ENCODE measurements around the gene EXOC3L2.
A peak's percentile ranks its signal among the peaks of the same experiment; 100 is the strongest.

EXOC3L2 gene

DNA sequence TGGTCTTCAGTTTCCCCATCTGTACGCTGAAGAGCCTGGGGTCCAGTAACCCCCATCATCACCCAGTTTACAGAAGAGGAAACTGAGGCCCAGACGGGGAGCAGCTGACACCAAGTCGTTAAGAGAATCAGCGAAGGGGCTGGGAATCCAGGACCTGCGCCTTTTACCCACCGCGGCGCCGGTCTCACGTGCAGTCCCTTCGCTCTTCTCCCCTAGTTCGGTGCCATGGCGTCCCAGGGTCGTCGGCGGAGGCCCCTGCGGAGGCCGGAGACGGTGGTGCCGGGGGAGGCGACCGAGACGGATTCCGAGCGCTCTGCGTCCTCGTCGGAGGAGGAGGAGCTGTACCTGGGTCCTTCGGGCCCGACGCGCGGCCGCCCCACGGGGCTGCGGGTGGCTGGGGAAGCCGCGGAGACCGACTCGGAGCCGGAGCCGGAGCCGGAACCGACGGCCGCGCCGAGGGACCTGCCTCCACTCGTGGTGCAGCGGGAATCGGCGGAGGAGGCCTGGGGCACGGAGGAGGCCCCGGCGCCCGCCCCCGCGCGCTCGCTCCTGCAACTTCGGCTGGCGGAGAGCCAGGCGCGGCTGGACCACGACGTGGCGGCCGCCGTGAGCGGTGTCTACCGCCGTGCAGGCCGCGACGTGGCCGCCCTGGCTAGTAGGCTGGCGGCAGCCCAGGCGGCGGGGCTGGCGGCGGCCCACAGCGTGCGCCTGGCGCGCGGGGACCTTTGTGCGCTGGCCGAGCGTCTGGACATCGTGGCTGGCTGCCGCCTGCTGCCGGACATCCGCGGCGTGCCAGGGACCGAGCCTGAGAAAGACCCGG lies 65.9 kb downstream of the EXOC3L2 start:
- H3K4me3 ChIP-seq (ENCODE audit: low read depth, low read length) = peak overlapping the region; percentile 81
- TF ChIP-seq, protein P1, sequence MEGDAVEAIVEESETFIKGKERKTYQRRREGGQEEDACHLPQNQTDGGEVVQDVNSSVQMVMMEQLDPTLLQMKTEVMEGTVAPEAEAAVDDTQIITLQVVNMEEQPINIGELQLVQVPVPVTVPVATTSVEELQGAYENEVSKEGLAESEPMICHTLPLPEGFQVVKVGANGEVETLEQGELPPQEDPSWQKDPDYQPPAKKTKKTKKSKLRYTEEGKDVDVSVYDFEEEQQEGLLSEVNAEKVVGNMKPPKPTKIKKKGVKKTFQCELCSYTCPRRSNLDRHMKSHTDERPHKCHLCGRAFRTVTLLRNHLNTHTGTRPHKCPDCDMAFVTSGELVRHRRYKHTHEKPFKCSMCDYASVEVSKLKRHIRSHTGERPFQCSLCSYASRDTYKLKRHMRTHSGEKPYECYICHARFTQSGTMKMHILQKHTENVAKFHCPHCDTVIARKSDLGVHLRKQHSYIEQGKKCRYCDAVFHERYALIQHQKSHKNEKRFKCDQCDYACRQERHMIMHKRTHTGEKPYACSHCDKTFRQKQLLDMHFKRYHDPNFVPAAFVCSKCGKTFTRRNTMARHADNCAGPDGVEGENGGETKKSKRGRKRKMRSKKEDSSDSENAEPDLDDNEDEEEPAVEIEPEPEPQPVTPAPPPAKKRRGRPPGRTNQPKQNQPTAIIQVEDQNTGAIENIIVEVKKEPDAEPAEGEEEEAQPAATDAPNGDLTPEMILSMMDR (IDR thresholded peaks at IDR 0.05; ENCODE audit: low read depth, low read length, missing control alignments) = no peak
- in situ Hi-C loops (cut with HindIII; ENCODE audit: low sequenced_read_pairs) = no loop called here
- no peak for DNase-seq (ENCODE audit: low read depth)

DNA sequence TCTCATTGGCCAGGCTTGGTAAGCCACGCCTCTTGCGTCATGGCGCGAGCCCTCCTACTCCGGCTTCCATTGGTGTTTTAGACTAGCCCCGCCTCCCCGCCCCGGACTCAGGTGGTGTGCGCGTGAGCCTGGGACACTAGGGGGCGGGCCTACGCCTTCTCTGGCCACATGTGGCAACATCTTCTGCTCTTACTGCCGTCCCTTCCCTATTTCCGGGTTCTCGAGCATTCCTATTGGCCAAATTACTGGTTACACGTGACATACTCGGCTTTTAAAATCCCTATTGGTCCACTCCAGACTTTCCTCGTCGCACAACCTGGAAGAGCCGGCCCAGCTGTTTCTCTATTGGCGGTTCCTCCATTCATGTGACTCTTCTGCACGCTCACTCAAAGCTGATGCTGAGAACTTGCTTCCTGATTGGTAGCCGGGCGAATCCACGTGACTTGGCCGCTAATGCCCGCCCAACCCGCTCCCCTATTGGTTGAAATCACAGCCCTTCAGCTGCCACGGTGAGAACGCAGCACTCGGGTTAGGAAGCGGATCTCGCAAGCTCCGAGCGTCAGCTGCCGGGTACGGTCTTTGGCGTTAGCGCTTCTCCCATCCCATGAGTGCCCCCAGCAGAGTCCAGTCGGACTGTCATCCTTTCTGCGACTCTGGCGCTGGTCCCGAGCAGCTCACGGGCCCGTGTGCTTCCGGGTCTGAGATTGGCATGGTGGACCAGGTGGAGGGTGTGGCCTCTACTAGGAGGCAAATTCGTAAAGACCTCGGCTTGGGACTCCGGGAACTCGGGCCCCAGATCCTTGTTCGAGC lies 66.7 kb downstream of the EXOC3L2 start, which contains the start of gene BLOC1S3:
BLOC1S3 (plus strand) TSS at position 523 of the 810 bp plus-strand sequence. CDS start 513 bp downstream, outside the sequence.
- peak within 1 kb of the TSS; percentile 96 for H3K4me3 ChIP-seq (ENCODE audit: low read depth, low read length)
- peak; percentile 100 for DNase-seq (ENCODE audit: low read depth)
- TF ChIP-seq, protein P1 (IDR thresholded peaks at IDR 0.05; ENCODE audit: low read depth, low read length, missing control alignments) = peak; percentile 35
- in situ Hi-C loops (cut with HindIII; ENCODE audit: low sequenced_read_pairs) = no loop called here

DNA sequence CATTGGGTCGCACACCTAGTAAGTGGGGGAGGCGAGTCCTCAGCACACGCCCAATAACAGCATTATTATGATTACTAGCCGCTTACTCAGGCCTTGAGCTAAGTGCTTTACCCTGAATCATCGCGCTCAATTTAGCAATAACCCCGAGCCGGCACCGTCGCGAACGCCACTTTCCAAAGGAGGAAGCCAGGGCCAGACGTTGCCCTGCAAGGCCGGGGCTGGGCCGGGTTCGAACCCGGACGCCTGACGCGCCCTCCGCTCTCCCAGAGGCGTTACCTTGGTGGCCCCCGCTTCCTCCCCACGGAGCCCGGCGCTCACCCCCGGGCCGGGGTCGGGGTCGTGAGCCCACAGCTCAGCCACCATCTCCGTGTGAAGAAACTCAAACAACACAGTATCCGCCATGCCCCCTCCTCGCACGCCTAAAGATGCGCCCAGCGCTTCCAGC lies 67.4 kb downstream of the EXOC3L2 start, which contains the start of gene TRAPPC6A:
TRAPPC6A (minus strand) TSS at position 421 of the 445 bp plus-strand sequence; CDS start at position 402, 19 bp downstream.
- peak within 1 kb of the TSS; percentile 96 for H3K4me3 ChIP-seq (ENCODE audit: low read depth, low read length)
- no peak for DNase-seq (ENCODE audit: low read depth)
- in situ Hi-C loops (cut with HindIII; ENCODE audit: low sequenced_read_pairs) = no loop called here
- TF ChIP-seq, protein P1 (IDR thresholded peaks at IDR 0.05; ENCODE audit: low read depth, low read length, missing control alignments) = no peak

DNA sequence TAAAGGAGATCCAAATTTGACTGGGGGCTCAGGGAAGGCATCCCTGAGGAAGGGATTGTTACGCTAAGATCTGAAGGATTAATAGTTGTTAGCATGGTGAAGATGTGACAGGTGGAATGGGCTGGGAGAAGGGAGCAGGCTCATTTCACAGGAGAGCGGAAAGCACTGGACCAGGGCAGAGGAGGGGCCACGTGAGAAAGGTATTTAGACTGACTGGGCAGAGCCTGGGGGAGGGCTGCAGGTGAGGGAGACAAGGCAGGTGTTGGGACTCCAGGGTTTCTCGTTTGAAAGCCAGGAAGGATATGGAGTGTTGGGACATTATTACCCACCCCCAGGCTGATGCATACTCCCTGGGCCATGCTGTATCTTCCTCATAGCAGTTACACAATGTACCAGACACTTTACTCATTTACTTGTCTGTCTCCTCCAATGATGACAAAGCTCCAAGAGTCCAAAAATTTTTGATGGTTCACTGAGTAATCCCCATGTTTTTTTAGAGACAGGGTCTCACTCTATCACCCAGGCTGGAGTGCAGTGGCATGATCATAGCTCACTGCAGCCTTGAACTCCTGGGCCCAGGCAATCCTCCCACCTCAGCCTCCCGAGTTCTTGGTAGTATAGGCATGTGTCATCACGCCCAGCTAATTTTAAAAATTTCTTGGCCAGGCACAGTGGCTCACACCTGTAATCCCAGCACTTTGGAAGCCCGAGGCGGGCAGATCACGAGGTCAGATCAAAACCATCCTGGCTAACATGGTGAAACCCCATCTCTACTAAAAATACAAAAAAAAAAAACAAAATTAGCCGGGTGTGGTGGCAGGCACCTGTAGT lies 69.5 kb downstream of the EXOC3L2 start:
- no peak for DNase-seq (ENCODE audit: low read depth)
- in situ Hi-C loops (cut with HindIII; ENCODE audit: low sequenced_read_pairs) = no loop called here
- TF ChIP-seq, protein P1 (IDR thresholded peaks at IDR 0.05; ENCODE audit: low read depth, low read length, missing control alignments) = no peak
- H3K4me3 ChIP-seq (ENCODE audit: low read depth, low read length) = no peak overlapping the region

DNA sequence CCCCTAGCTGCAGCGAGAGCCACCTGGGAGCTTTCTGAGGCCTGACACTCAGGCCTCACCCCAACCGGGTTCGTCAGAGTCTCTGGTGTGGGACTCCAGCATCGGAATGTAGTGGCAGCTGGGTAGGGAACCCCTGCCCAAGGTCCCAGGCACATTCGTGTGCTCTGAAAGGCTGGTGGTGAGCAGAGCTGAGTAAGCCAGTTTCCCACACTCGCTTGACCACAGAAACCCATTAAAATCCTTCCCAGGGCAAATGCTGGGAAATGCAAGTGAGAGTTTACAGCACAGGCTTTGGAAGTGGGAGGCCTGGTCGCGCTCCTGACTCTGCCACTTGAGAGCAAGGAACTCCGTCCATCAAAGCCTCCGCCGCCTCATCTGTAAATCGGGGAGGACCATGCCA lies 71.4 kb downstream of the EXOC3L2 start:
- TF ChIP-seq, protein P1 (IDR thresholded peaks at IDR 0.05; ENCODE audit: low read depth, low read length, missing control alignments) = no peak
- H3K4me3 ChIP-seq (ENCODE audit: low read depth, low read length) = no peak overlapping the region
- peak; percentile 41 for DNase-seq (ENCODE audit: low read depth)
- in situ Hi-C loops (cut with HindIII; ENCODE audit: low sequenced_read_pairs) = no loop called here
